ENCODE measurements around the gene PROX2.

Gene PROX2, protein sequence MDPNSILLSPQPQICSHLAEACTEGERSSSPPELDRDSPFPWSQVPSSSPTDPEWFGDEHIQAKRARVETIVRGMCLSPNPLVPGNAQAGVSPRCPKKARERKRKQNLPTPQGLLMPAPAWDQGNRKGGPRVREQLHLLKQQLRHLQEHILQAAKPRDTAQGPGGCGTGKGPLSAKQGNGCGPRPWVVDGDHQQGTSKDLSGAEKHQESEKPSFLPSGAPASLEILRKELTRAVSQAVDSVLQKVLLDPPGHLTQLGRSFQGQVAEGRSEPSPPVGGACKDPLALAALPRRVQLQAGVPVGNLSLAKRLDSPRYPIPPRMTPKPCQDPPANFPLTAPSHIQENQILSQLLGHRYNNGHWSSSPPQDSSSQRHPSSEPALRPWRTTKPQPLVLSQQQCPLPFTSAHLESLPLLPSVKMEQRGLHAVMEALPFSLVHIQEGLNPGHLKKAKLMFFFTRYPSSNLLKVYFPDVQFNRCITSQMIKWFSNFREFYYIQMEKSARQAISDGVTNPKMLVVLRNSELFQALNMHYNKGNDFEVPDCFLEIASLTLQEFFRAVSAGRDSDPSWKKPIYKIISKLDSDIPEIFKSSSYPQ

DNA sequence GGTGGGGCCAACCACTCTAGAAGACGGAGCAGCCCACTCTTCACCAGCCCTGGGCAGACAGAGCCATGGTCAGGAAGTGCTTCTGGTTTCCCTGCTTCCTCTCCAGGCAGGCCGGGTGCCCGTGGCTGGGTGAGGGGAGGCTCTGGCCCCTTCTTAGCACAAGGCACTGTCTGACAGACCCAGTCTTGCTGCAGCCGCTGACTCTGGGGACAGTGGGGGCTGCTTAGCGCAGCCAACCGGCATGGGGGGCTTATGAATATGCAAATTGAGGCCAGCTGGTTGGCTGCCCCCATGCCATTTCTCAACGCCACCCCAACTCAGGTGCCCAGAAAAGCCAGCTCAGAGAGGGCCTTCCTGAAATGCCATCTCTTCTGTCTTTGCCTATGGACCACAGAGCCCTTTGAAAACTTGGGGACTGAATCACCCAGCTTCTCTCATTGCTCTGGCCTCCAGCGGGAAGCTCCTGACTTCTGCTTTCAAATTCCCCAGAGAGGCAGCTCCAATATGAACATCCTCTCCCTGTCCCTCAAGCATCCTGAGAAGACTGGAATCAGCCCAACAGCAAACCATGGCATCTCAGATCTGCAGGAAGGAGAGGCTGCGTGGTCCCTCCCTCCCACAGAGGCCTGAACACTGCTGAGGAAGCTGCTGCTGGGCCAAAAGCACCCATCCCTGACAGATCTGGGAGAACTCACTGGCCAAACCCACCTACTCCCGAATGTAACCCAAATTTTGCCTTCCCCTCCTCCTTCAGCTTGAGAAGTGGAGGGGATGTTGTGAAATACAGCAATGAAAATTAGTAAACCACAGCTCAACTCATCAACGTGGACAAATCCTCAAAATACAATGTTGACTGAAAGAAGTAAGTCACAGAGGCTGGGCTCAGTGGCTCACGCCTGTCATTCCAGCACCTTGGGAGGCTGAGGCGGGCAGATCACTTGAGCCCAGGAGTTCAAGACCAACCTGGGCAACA lies at the start of gene PROX2:
PROX2 (minus strand) TSS at position 205 of the 973 bp plus-strand sequence. CDS start 12,311 bp downstream, outside the sequence.
- no peak for DNase-seq (ENCODE audit: low read depth, low spot score)

DNA sequence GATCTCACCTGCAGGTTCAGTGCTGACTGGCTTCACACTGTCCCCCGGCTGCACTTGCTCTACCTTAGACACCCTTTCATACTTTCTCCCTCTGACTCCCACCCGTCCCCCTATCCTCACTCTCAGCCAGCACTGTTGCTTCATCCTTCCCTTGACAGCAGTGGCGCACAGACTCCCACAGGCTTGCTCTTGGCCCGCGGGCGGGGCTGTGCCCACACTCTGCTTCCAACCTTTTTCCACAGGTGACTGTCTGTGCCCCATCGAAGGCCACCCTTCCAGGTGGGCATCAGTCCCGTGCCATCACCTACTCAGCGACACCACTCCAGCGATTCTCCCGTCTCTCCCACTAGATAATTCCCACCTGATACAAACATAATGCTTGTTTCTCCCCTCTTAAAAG lies 48.1 kb upstream of the PROX2 start:
- DNase-seq (ENCODE audit: low read depth, low spot score) = no peak

DNA sequence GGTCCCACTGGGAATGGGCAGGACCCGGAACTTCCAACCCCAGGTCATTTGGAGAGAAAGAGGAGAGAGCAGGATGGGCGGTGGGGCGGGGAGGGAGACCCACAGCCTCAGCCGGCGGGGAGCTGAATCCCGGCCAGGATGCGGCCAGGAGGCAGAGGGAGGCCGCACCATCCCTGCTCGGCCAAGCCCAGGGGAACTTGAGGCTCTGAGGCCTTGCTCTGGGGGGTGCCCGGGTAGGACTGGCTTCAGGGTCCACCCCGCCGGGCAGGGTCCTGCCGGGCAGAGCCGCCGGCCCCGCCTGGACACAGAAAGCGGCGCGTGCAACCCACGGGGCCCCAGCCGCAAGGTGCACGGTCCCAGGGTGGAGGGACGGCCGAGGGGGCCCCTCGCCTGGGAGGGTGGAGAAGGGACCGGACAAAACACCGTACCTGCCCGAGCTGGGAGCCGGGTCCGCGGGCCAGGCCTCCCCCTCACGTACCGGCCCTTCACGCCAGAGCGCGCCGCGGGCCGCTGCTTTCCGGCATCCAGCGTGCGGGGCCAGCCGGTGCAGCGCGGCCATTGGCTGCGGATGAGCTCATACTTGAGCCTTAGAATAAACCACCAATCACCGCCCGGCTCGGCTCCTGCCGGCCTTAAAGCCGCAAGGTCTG lies 46.9 kb upstream of the PROX2 start, which contains the start of gene RPS6KL1:
RPS6KL1 (minus strand) TSS at position 509 of the 650 bp plus-strand sequence. CDS start 1,719 bp downstream, outside the sequence.
- DNase-seq (ENCODE audit: low read depth, low spot score) = peak; percentile 61

DNA sequence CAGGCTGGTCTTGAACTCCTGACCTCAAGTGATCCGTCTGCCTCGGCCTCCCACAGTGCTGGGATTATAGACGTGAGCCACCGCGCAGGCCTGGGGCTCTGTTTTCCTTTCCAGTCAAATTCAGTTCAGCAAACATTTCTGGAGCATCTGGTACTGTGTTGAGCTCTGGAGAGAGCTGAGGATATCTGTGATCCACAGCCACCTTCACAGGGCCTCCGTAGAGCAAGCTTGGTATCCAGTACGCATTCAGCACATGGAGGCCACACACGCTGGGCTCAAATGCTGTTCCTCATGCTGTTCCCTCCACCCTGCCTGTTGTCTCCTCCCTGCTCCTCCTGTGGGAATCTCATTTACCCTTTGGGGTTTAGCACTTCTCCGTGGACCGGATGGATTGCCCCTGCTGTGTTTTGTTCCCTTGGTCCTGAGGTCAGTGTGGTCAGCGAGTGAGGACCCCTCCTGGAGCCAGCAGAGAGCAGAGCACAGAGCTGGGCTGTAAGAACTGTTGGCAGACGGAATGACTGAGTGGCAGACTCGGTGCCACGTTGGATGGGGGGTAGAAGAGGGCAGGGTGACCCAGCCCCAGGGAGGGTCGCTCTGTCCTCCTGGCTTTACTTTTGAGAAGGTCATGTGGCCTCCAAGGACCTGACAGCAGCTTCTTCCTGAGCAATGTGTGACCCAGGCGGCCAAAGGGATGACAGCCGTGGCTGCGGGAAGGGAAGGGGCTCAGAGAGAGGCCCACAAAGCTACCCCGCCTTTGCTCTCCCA lies 46.2 kb upstream of the PROX2 start:
- DNase-seq (ENCODE audit: low read depth, low spot score) = no peak

DNA sequence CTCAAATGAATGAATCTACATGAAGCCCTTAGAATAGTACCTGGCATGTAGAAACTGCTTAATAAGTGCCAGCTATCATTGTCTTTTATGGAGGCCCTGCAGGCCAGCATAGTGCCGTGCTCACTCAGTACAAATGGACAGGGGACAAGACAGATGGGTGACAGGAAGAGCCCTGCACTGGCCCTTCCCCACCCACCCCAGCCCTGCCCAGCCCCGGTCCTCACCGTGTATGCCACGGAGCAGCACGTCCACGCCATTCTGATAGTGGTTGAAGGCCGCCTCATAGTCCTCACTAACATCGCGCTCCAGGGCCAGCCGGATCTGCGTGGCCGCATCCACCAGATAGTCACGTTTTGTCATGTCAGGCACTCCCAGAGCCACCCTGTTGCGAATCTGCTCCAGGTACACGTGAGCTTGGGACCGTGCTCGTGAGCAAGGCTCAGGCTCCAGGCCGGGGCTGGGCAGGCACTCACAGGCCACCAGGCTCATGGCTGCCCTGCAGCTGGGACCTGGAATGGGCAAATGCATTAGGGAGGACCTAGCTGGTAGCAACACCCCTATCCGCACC lies 45.2 kb upstream of the PROX2 start:
- DNase-seq (ENCODE audit: low read depth, low spot score) = no peak

DNA sequence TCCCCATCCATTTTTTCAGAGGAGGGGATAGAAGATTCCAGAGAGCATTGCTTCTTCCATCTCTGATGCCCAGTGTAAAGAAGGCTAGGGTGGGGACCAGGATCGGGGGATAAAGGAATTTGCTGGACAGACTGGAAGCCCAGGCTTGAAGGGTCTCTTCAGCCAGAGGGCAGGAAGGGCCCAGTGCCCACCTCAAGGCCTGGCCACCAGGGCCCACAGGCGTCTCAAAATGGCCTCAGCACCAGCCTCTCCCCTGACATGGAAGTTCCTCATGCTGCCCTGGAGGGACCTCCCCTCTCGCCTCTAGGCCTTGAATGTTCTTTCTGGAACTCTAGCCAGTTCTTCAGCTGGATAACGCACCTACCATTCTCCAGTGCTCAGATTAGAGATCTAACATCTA lies 44.3 kb upstream of the PROX2 start:
- DNase-seq (ENCODE audit: low read depth, low spot score) = no peak

- DNase-seq (ENCODE audit: low read depth, low spot score) = no peak
Measured at GRCh38 chr14:74919421-74920165, 43.6 kb upstream of the PROX2 start.

- DNase-seq (ENCODE audit: low read depth, low spot score) = no peak
Measured at GRCh38 chr14:74918380-74918779, 42.4 kb upstream of the PROX2 start.

DNA sequence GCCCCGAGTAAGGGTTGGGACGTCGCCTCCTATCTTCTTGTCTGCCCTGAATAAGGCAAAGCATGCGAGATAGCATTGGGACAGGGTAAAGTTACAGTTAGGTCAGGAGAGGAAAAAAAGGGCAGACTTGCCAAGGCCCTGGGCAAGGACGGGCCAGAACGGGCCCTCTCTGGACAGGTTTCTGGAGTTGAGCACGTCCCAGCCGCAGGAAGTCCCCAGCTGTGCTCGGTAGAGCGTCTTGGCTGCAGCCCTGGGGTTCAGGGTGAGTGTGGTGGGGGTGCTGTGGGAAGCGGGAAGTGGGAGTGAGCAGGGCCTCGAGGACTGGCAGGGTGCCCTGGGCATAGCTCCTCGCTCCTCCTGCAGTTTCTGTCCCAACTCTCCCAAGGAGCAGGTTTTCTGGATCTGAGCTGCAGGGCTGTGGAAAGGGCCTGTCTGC lies 41.7 kb upstream of the PROX2 start:
- no peak for DNase-seq (ENCODE audit: low read depth, low spot score)

DNA sequence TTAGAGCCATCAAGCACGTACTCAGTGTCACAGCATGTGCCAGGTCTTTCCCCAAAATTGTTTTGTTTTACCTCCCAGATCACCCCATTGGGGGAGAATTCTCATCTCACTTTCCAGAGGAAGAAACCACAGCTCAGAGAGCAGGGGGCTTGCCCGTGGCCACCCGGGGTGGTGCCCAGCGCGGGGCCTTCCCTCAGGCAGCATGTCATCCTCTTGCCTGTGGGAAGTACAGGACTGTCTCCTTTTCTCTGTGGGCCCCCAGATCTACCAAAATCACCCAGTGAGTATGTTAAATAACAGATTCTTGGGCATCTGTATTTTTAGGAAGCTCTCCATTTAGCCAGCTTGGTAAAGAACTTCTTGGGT lies 41.2 kb upstream of the PROX2 start:
- DNase-seq (ENCODE audit: low read depth, low spot score) = no peak

- DNase-seq (ENCODE audit: low read depth, low spot score) = no peak
Measured at GRCh38 chr14:74915826-74916225, 39.9 kb upstream of the PROX2 start.

DNA sequence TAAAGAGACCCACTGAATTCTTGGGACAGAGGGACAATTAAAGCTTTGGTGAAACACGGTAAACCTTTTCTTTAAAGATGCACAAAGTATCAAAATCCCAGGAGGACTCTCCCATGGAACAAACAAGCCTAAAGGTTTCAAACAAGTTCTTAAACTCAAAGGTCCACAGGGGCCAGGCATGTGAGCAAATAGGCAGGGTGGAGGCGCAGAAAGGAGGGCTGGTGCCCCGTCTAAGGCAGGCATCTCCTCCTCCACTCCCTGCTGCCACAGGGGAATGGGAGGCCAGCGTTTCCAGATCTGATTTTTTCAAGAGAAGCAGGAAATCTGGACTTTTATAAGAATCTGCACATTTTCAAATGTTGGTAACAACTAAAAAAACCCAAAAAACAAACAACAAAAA lies 39.5 kb upstream of the PROX2 start:
- no peak for DNase-seq (ENCODE audit: low read depth, low spot score)

DNA sequence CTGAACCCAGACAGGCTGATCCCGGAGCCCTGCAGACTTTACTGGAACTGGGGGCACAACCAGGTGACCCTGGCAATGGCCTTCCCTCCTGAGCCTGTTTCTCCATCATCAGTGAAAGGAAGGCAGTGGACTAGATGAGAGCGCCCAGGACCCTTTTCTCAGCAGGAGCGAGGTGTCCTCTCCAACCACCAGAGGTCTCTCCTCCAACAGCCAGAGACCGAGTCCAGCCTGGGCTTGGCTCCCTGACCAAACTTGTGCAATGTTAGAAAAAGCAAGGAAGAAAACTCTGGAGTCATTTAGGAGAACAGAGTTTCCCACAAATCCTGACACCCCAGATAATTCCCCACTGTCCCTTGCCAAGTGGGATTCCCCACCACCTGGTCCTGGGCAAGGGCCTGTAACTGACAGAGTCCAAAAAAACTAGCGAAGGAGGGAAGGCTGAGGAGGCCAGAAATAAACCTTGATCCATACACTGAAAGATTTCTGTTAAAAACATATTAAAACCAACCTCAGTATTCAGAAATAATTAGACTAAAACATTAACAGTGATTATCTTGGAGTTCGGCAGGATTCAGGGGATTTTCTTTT lies 38.1 kb upstream of the PROX2 start:
- DNase-seq (ENCODE audit: low read depth, low spot score) = peak; percentile 15

DNA sequence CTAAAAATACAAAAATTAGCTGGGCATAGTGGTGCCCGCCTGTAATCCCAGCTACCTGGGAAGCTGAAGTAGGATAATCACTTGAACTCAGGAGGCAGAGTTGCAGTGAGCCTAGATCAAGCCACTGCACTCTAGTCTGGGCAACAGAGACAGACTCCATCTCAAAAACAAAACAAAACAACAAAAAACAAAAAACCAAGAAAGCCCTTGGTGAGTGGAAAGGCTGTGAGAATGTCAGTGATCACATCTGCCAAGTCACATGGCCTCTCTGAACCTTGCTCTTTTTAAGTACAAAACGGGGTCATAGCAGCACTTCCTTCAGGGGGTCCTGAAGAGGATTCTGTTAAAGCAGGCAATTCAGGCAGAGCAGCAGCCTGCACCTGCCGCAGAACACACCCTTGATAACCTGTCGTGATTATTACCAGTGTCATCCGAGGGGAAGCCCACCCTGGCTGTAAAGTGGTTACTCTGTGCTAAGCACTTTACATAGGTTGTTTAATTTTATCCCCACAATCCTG lies 37.5 kb upstream of the PROX2 start:
- DNase-seq (ENCODE audit: low read depth, low spot score) = no peak

DNA sequence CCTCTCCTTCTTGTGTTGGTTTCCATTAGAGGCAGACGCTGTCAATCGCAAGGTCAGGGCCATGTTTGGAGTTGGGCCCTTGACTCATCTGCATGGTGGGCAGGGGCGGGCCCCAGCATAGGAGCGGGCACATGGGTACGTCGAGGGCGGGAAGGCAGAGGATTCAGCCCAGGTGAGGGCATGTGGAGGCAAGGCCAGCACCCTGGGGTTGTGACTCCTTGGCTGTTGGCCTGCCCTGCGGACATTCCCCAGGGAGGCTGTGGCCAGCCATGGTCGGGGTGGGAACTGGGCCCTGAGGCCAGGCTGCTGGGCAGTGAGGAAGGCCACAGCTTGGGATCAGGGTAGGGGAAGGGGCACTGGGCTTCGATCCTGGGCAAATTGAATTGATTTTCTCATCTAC lies 36.9 kb upstream of the PROX2 start:
- DNase-seq (ENCODE audit: low read depth, low spot score) = no peak

DNA sequence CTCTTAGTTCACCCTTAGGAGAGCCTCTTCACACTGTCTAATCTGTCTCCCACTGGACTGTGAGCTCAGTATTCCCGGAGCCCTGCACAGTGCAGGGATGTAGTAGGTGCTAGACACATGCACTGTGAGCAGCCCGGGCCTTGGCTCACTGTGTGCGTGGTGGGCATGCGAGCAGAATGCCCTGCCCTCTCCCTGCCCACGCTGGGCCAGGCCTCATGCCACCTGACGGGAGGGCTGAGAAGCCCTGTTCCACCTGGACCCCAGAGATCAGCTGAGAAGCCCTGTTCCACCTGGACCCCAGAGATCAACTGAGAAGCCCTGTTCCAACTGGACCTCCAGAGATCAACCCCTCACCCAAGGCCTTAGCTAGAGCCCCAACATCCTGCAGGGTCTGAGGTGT lies 36.2 kb upstream of the PROX2 start:
- DNase-seq (ENCODE audit: low read depth, low spot score) = no peak

DNA sequence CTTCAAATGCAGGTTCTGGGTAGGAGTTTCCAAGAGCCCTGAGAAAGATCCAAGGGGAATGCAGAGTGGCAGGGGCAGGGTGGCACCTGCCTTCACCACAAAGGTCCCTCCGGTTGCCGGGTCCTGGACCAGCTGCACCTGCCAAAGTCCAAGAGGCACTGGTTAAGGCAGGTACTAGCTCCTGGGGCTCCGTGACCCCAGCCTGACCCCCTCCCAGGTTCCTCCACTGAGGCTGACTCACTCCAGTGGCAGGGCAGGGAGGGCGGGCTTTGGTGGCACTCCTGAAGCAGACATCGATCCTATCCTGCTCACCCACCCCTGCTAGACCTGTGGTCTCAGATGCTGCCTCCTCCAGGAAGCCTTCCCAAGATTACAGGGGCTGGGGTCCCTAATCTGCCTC lies 35.8 kb upstream of the PROX2 start:
- DNase-seq (ENCODE audit: low read depth, low spot score) = no peak

GRCh38 chr14:74911221-74911620 lies 35.3 kb upstream of the PROX2 start:
- DNase-seq (ENCODE audit: low read depth, low spot score) = no peak

- DNase-seq (ENCODE audit: low read depth, low spot score) = no peak
Measured at GRCh38 chr14:74910556-74910955, 34.6 kb upstream of the PROX2 start.

Data from iPS DF 19.7 (cell line).